ENCODE measurements around the gene RFT1.

RFT1 gene

GRCh38 chr3:53122933-53123305 is 7.3 kb downstream of the RFT1 start:
- no peak for DNase-seq

- DNase-seq, result no peak
Measured at GRCh38 chr3:53122255-53122932, 7.8 kb downstream of the RFT1 start.

- DNase-seq, result no peak
Measured at GRCh38 chr3:53120336-53120735, 9.9 kb downstream of the RFT1 start.

- DNase-seq, result no peak
Measured at GRCh38 chr3:53116956-53117355, 13.3 kb downstream of the RFT1 start.

GRCh38 chr3:53114412-53115074 is 15.7 kb downstream of the RFT1 start:
- no peak for DNase-seq

- peak; percentile 54 for DNase-seq
Measured at GRCh38 chr3:53114011-53114400, 16.2 kb downstream of the RFT1 start.

- no peak for DNase-seq
Measured at GRCh38 chr3:53113293-53114010, 16.8 kb downstream of the RFT1 start.

- DNase-seq, result no peak
Measured at GRCh38 chr3:53111822-53112221, 18.4 kb downstream of the RFT1 start.

GRCh38 chr3:53109891-53110771 is 20.1 kb downstream of the RFT1 start:
- DNase-seq, result no peak

GRCh38 chr3:53109190-53109589 is 21.0 kb downstream of the RFT1 start:
- DNase-seq, result no peak

- no peak for DNase-seq
Measured at GRCh38 chr3:53104762-53105161, 25.5 kb downstream of the RFT1 start.

- DNase-seq, result no peak
Measured at GRCh38 chr3:53103397-53104296, 26.6 kb downstream of the RFT1 start.

- DNase-seq, result no peak
Measured at GRCh38 chr3:53102601-53103147, 27.6 kb downstream of the RFT1 start.

GRCh38 chr3:53101956-53102355 is 28.3 kb downstream of the RFT1 start:
- DNase-seq, result no peak

- no peak for DNase-seq
Measured at GRCh38 chr3:53100818-53101466, 29.3 kb downstream of the RFT1 start.

- no peak for DNase-seq
Measured at GRCh38 chr3:53097887-53098286, 32.3 kb downstream of the RFT1 start.

- no peak for DNase-seq
Measured at GRCh38 chr3:53092942-53093341, 37.3 kb downstream of the RFT1 start.

- no peak for DNase-seq
Measured at GRCh38 chr3:53092216-53092615, 38.0 kb downstream of the RFT1 start.

GRCh38 chr3:53091011-53091410 is 39.2 kb downstream of the RFT1 start:
- no peak for DNase-seq

- no peak for DNase-seq
Measured at GRCh38 chr3:53089511-53089910, 40.7 kb downstream of the RFT1 start.

- no peak for DNase-seq
Measured at GRCh38 chr3:53085476-53085875, 44.8 kb downstream of the RFT1 start.
